ENCODE data around the gene TNFSF12. TPM values are rescaled to one million over a fixed set of nuclear protein-coding genes. Genes with fewer than 3 reads are reported as not detected.

TNFSF12 gene
- total RNA-seq: 30.6 TPM

DNA sequence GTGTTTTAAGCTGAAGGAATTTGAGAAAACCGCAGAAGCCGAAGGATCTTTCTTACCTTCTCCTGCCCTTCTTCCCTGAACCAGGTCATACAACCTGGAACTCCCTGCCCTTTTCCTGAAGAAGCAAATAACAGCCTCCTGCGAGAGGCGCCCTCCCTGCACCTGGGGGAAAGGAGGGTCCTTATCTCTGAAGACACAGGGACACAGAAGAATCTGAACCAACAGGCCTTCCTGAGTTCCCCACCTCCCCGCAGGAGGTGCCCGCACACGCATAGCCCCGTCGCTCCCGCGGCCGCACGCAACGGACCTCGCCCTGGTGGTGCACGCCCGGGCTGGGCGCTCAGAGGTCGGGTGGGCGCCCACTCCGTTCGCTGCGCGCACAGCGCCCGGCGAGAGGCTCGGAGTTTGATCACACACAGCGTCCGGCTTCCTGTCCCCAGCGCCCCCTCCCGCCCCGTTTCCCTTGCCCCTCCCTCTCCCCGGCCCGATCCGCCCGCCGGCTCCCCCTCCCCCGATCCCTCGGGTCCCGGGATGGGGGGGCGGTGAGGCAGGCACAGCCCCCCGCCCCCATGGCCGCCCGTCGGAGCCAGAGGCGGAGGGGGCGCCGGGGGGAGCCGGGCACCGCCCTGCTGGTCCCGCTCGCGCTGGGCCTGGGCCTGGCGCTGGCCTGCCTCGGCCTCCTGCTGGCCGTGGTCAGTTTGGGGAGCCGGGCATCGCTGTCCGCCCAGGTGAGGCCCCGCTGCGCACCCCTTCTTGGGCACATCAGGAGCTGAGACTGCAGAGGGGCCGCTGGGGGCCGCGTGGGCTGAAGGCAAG, at the start of gene TNFSF12:
Gene TNFSF12 (plus strand): TSS at position 474 of the 816 bp plus-strand sequence. CDS start 96 bp downstream, at position 570.
- peak; percentile 74 for DNase-seq (ENCODE audit: low spot score)

DNA sequence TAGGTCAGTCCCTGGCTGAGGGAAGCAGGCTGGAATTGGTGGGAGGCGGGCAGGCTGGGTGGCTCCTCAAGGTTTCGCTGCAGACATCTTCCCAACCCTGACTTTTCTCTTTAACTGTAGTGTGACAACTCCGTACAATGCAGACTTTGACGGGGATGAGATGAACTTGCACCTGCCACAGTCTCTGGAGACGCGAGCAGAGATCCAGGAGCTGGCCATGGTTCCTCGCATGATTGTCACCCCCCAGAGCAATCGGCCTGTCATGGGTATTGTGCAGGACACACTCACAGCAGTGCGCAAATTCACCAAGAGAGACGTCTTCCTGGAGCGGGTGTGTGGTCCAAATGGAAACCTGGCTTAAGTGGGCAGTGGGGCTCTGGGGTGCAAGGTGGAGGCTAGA, 49.7 kb upstream of the TNFSF12 start:
- no peak for DNase-seq (ENCODE audit: low spot score)

GRCh38 chr17:7501729-7502128, 47.1 kb upstream of the TNFSF12 start:
- DNase-seq (ENCODE audit: low spot score): no peak

GRCh38 chr17:7502171-7502847, 46.5 kb upstream of the TNFSF12 start:
- DNase-seq (ENCODE audit: low spot score): no peak

DNA sequence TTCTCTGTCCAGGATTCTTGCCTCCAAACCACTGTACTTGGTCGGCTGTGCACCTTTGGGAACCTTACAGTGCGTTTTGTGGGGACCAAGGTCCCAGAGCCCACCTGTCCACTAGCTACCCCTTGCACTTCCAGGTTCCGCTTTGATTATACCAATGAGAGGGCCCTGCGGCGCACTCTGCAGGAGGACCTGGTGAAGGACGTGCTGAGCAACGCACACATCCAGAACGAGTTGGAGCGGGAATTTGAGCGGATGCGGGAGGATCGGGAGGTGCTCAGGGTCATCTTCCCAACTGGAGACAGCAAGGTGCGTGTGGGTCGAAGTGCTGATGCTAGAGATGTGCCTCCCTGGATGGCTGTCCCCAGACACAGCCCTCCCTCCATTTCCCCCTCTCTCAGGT, 45.9 kb upstream of the TNFSF12 start:
- DNase-seq (ENCODE audit: low spot score): no peak

DNA sequence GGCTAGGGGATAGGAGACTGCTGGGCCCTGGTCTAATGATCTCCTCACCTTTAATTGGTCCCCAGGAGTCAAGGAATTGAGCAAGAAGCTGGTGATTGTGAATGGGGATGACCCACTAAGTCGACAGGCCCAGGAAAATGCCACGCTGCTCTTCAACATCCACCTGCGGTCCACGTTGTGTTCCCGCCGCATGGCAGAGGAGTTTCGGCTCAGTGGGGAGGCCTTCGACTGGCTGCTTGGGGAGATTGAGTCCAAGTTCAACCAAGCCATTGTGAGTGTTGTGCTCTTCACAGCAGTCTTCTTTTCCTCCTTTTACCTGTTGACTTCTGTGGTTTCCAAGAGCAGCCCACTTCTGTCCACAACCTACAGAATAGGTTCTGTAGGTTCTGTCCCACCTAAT, 45.3 kb upstream of the TNFSF12 start:
- DNase-seq (ENCODE audit: low spot score): no peak

- no peak for DNase-seq (ENCODE audit: low spot score)
Observed at GRCh38 chr17:7508145-7508544, 40.7 kb upstream of the TNFSF12 start.

DNA sequence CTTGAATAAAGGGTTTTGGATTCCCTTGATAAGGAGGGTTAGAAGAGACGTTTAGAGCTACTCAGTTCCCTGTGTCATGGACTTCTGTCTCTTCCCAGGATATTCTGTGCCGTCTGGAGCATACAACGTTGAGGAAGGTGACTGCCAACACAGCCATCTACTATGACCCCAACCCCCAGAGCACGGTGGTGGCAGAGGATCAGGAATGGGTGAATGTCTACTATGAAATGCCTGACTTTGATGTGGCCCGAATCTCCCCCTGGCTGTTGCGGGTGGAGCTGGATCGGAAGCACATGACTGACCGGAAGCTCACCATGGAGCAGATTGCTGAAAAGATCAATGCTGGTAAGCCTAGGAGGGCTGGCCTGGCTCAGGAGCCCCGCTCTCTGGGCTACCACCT, 40.0 kb upstream of the TNFSF12 start:
- no peak for DNase-seq (ENCODE audit: low spot score)

DNA sequence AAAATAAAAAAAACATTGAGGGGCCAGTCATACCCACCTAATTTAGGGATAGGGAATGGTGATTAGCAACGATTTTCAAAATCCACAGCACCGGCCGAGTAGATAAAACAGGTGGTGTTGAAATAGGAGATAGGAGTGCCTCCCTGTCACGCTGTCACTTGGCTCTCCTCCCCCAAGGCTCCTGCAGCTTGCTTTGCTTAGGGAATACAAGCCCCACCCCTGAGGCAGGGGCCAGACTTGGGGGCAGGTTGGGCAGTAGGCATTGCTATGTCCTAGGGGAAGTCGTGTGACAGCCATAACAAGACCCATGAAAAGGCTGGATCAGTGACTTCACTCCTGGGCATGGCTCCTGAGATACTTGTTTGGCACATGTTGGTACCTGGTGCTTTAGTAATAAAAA, 38.9 kb upstream of the TNFSF12 start:
- DNase-seq (ENCODE audit: low spot score): no peak

- DNase-seq (ENCODE audit: low spot score): no peak
Observed at GRCh38 chr17:7511108-7511507, 37.8 kb upstream of the TNFSF12 start.

DNA sequence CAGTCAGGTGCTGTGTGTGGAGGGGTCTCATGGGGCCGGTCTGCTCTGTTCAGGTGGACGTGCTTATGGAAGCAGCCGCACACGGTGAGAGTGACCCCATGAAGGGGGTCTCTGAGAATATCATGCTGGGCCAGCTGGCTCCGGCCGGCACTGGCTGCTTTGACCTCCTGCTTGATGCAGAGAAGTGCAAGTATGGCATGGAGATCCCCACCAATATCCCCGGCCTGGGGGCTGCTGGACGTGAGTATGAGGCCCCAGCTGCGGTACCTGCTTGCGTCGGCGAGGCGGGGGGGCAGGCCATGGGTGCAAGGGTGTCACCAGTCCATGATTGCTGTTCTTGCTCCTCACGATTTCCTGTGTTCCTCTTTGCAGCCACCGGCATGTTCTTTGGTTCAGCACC, 36.8 kb upstream of the TNFSF12 start:
- DNase-seq (ENCODE audit: low spot score): no peak

DNA sequence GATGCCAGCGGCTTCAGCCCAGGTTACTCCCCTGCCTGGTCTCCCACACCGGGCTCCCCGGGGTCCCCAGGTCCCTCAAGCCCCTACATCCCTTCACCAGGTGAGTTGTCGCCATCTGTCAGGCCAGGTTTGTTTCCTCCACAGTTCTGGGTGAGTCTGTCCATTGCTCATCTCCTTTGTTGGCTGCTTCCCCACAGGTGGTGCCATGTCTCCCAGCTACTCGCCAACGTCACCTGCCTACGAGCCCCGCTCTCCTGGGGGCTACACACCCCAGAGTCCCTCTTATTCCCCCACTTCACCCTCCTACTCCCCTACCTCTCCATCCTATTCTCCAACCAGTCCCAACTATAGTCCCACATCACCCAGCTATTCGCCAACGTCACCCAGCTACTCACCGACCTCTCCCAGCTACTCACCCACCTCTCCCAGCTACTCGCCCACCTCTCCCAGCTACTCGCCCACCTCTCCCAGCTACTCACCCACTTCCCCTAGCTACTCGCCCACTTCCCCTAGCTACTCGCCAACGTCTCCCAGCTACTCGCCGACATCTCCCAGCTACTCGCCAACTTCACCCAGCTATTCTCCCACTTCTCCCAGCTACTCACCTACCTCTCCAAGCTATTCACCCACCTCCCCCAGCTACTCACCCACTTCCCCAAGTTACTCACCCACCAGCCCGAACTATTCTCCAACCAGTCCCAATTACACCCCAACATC, 35.9 kb upstream of the TNFSF12 start:
- DNase-seq (ENCODE audit: low spot score): no peak

DNA sequence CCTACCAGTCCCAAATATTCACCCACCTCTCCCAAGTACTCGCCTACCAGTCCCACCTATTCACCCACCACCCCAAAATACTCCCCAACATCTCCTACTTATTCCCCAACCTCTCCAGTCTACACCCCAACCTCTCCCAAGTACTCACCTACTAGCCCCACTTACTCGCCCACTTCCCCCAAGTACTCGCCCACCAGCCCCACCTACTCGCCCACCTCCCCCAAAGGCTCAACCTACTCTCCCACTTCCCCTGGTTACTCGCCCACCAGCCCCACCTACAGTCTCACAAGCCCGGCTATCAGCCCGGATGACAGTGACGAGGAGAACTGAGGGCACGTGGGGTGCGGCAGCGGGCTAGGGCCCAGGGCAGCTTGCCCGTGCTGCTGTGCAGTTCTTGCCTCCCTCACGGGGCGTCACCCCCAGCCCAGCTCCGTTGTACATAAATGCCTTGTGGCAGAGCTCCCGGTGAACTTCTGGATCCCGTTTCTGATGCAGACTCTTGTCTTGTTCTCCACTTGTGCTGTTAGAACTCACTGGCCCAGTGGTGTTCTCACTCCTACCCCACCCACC, 34.9 kb upstream of the TNFSF12 start:
- DNase-seq (ENCODE audit: low spot score): no peak

- no peak for DNase-seq (ENCODE audit: low spot score)
Observed at GRCh38 chr17:7515911-7516610, 32.8 kb upstream of the TNFSF12 start.

- no peak for DNase-seq (ENCODE audit: low spot score)
Observed at GRCh38 chr17:7523033-7523432, 25.8 kb upstream of the TNFSF12 start.

GRCh38 chr17:7528842-7529241, 20.0 kb upstream of the TNFSF12 start:
- DNase-seq (ENCODE audit: low spot score): no peak

DNA sequence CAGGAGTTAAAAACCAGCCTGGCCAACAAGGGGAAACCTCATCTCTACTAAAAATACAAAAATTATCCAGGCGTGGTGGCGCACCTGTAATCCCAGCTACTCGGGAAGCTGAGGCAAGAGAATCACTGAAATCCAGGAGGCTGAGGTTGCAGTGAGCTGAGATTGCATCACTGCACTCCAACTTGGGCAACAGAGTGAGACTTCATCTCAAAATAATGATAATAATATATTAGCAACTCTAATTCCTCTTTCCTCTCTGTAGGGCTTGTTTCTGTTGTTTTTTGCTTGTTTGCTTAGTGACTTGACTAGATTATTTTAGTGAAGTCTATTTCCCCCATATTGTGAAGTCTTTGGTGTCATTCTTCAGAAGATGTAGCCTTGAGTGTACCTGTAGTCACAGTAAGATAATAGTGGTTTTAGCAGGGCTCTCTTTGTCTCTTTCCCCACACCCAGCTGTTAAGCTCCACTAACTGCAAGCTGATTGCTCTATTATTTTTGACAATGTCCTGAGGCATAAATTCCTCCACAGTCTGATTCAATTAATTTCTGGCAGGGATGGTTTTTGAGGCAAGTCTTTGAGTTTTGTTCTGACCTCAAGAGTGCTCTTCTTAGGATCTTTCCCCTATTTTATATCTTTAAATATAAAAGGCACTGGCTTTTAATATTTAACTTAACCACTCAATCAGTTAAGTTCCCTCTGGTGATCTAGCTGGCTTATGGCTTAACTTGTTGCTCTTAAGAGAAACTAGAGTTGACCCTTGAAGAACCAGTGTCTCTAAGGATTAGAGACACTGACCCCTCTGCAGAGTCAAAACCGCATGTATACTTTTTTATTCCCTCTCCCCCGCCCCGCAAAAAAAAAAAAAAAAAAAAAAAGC, 18.6 kb upstream of the TNFSF12 start:
- no peak for DNase-seq (ENCODE audit: low spot score)

GRCh38 chr17:7538050-7538449, 10.8 kb upstream of the TNFSF12 start:
- no peak for DNase-seq (ENCODE audit: low spot score)

- no peak for DNase-seq (ENCODE audit: low spot score)
Observed at GRCh38 chr17:7538891-7539545, 9.8 kb upstream of the TNFSF12 start.

DNA sequence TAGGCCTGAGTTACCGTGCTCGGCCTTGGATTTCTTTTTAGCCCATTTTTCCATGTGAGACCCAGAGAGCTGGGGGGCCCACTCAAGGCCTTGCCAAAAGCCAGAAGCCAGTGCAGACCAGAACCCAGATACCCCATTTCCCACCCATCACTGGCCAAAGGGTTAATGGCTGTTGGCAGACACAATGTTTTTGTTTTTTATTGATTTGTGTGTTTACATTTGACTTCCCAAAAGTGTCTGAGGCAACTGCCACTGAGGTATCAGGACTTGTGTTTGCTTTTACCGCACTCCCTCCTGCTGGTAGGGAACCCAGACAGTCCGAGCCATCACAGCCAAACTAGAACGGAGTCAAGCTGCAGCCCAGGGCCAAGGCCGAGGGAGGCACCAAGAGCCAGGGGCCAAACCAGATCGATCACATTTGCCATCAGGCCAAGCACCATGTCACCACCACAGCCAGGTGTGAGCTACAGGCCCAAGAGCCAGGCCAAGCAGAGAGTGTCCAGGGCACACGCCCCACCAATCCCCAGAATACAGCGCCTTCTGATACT, 7.7 kb upstream of the TNFSF12 start:
- DNase-seq (ENCODE audit: low spot score): no peak

All from ureter (tissue), 1 donor.